Stimulated activated CD8-positive, alpha-beta memory T cell treated with anti-CD3 and anti-CD28 coated beads, Interleukin-4, amount 100 ng/mL, for 24 hours (primary cell): ENCODE measurements around the gene HOXA4.

Source experiments
- DNase-seq: peaks from one replicate; pipeline ENCODE4 v3.0.0-alpha.2; 2020; ENCODE audit warnings: low read depth

Gene HOXA4

GRCh38 chr7:27133409-27134231, 3.1 kb upstream of the HOXA4 start:
- DNase-seq: no peak

- DNase-seq: no peak
Measured at GRCh38 chr7:27132978-27133377, 2.4 kb upstream of the HOXA4 start.

- no peak for DNase-seq
Measured at GRCh38 chr7:27132214-27132613, 1.7 kb upstream of the HOXA4 start.

- no peak for DNase-seq
Measured at GRCh38 chr7:27131390-27131819, 848 bp upstream of the HOXA4 start.

DNA sequence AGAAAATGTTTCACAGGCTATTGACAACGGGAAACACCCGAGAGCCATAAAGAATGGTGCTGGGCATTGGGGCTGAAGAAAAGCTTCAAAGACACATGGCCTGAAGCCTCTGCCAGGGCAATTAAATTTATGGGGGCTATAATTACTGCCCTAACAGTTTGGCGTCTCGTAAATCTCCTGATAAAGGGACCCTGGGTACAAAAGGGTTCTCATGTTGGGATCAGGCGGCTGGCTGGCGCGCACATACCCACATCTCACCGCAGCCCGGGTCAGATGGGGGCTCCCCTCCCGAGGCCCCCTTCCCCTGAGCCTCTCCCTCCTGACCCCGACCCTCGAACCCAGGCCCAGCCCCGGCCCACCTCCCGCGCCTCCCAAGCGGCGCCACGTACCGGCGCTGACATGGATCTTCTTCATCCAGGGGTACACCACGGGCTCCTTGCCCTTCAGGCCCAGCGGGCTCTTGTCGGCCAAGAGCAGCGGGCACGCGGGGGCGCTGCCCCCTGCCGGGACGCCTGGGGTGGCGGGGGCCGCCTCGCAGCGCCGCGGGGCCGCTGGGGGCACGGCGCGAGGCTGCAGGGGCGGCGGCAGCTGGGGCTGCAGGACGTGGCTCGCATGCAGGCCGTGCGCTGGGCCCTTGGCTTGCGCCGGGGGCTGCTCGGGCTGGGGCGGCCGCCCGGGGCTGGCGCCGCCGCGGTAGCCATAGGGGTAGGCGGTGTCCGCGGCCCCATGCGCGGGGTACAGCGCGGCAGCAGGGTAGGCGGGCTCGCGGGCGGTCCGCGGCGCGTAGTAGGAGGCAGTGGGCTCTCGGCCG, 623 bp downstream of the HOXA4 start:
- DNase-seq: no peak

DNA sequence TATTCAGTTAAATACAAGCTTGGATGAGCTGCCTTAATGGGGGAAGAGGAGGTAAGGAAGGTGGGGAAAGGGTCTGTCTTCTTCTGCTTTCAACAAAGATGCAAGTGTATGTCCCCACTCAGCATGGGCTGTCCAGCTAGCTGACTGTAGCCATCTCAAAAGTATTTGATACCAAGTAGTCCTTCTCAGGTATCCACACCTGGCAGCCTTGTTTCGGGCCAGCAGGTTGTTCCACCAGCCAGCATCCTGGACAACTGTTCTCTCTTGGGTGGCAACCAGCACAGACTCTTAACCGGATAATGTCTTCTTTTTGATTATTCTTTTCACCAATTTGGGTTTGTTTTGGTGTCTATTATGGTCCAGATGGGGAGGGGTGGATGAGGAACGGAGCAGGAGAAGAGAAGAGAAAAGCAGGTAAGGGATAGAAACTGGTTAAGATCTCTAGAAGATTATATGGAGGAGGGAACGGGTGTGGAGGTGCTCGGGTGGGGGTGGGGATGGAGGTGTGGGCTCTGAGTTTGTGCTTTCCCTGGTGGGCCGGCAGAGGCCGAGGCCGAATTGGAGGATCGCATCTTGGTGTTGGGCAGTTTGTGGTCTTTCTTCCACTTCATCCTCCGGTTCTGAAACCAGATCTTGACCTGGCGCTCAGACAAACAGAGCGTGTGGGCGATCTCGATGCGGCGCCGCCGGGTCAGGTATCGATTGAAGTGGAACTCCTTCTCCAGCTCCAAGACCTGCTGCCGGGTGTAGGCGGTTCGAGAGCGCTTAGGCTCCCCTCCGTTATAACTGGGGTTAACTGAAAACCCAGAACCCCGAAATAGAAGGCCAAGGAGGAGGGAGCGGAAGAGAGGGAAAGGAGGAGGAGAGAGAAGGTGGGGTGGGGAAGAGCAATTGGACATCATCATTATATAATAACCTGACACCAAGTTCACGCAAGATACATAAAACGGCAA, 1.5 kb downstream of the HOXA4 start:
- no peak for DNase-seq

DNA sequence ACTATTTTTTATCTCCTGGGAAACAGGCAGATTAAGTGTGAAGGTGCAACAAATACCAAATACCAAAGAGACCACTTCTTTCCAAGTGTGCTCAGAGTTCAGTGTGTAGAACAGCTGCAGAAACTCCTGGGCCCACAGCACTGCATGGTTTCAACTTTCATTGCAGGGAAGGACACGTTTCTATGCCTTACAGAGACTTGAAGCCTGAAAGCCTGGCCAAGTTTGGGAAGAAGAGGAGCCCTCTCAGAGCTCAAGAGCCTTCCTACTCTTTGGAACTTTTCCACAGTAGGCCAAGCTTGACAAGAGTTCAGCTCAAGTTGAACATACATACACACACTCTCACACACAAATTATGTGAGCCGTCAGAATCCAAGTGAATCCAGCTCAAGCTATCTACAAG, 2.5 kb downstream of the HOXA4 start:
- no peak for DNase-seq

GRCh38 chr7:27126596-27127327, 3.8 kb downstream of the HOXA4 start:
- DNase-seq: no peak

- DNase-seq: no peak
Measured at GRCh38 chr7:27125986-27126394, 4.6 kb downstream of the HOXA4 start.

- no peak for DNase-seq
Measured at GRCh38 chr7:27124902-27125689, 5.5 kb downstream of the HOXA4 start.

DNA sequence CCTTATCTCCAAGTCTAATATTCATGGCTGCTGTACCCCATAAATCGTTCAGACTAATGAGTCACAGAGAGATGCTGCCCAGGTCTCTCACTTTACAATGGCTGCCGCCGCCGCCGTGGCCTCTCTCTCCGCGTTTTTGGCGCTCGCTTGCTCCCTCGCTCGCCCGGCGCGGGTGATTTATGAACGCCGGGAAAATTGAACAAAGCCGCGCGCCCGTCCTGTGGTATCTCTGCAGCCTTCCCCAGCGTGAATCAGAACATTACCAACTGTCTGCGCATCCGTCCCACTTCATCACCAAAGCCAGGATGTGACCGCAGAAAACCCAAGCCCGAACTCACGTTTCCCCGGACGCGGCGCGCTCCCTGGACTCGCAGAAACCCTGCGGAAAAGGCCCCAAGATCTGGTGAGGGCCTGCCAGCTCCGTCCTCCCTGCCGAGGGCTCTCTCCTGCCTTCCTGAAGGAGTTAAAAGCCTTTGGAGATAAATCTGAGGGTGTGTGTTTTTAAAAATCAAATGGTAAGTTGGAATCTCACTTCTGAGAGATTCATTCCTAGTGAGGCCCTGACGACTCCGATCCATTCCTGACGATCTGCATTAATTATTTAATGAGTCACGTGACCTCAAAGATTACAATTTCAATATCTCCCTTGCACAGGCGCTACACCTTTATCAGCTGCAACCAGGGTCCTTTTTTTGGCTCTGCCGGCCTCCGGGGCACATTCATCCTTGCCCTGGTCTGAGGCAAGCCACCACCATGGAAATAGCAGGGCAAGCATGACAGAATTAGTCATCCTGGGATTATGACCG, 6.3 kb downstream of the HOXA4 start:
- no peak for DNase-seq

DNA sequence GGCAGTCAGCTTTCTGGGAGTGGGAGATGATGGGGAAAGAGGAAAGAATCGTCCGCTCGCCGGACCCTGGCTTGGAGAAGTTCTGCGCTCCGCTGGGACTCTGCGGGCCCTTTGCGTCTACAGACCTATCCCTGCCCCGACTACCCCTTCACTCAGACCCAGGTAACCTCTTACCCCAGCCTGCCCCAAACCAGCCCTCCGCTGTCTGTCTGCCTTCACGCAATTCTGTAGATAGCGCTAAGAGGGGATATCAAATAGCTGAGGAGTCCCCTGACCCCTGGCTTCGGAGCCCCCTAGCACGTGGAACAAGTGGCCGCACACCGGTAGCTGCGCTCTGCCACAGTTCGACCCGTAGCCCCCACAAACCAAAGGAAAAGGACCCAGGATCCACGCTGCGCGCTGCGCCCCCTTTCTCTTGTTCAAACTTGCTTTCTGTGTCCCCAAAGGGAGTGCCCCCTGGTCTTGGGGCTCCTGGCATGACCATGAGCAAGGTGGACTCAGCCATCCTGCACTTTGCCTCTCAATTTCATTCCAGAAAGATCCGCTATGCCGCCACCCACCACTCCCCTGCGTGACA, 7.0 kb downstream of the HOXA4 start:
- no peak for DNase-seq

- DNase-seq: no peak
Measured at GRCh38 chr7:27123007-27123476, 7.5 kb downstream of the HOXA4 start.

GRCh38 chr7:27122077-27122910, 8.3 kb downstream of the HOXA4 start:
- DNase-seq: no peak

- no peak for DNase-seq
Measured at GRCh38 chr7:27121684-27122076, 8.9 kb downstream of the HOXA4 start.

- no peak for DNase-seq
Measured at GRCh38 chr7:27119412-27119911, 11.1 kb downstream of the HOXA4 start.

GRCh38 chr7:27118580-27118979, 12.0 kb downstream of the HOXA4 start:
- no peak for DNase-seq

DNA sequence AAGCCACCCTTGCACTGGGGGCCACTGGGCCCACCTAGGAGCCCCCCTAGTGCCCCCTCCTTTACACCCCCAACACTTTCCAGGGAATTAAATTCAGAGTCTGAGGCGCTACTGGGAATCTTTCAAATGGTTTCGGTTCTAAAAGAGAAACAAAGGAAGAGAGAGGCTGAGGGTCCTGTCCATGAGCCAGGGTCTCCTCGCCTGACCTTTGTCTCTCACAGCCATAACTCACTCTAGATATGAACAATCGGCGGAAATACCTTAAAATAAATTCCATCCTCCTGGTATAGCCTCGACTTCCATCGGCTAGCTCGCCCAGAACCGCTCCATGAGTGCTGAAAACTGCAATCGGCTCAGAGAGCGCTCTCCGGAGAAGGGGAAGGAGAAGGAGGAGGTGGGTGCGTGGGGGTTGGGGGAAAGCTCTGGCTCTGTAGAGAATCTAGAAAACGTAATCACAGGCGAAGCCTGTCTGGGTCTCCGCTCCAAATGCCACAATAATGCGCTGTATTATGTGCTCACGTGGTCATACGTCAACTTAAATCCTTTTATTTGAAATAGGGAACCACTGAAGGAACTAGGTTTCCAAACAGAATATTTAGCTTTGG, 12.6 kb downstream of the HOXA4 start:
- no peak for DNase-seq
